ENCODE data around the gene FBLN1. TPM values are rescaled to one million over a fixed set of nuclear protein-coding genes. Genes with fewer than 3 reads are reported as not detected.

The FBLN1 gene
- 150 and 215 TPM in 2 replicates for total RNA-seq

DNA sequence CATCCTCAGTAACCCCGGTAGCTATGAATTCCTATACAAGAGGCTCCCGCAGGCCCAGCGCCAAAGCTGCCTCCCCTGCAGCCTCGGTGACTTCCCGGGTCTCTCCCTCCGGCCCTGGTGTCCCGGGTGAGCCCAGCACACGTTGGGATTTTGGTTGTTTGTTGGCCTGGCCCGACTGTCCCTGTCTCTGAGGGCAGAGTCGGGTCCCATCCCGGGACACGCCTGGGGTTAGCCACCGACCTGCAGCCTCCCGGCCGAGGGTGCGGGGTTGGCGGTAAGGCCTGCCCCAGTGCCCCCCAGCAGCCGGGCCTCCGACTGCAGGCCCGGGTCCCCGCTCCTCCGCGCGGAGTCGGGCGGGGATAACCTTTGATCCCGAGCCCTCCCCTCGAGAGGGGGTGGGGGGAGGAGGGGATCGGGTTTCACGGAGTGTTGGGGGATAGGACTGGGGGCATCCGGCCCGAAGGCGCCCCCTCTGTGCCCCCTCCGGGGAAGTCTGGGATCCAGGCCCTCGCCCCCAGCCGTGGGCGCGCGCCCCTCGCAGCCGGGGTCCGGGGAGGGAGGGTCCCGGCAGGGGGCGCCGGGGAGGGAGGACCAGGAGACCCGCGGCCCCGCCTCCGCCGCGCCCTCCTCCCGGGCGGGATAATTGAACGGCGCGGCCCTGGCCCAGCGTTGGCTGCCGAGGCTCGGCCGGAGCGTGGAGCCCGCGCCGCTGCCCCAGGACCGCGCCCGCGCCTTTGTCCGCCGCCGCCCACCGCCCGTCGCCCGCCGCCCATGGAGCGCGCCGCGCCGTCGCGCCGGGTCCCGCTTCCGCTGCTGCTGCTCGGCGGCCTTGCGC lies at the start of gene FBLN1:
TSS of gene FBLN1 (plus strand) at position 669 of the 835 bp plus-strand sequence. CDS start at position 772, 103 bp downstream.

Other genes starting within 250 kb of the FBLN1 start
- gene UPK3A, start 217.9 kb upstream of the FBLN1 start, total RNA-seq = not detected in 2 replicates
- 21.9 and 43.7 TPM in 2 replicates for gene FAM118A, start 192.9 kb upstream of the FBLN1 start, total RNA-seq
- gene SMC1B, start 89.3 kb upstream of the FBLN1 start, total RNA-seq = 0.07 TPM in 1 of 2 replicates, not detected in the other
- 0.20 and 0.46 TPM in 2 replicates for gene RIBC2, start 89.2 kb upstream of the FBLN1 start, total RNA-seq
- 164 and 174 TPM in 2 replicates for gene ATXN10, start 169.0 kb downstream of the FBLN1 start, total RNA-seq